Iris pigment epithelial cell (primary cell): ENCODE results near the gene ANK3.

Experiments
- DNase-seq: peaks from one replicate; pipeline ENCODE4 v3.0.0-alpha.2; 2011; ENCODE audit warnings: low read depth

The ANK3 gene

DNA sequence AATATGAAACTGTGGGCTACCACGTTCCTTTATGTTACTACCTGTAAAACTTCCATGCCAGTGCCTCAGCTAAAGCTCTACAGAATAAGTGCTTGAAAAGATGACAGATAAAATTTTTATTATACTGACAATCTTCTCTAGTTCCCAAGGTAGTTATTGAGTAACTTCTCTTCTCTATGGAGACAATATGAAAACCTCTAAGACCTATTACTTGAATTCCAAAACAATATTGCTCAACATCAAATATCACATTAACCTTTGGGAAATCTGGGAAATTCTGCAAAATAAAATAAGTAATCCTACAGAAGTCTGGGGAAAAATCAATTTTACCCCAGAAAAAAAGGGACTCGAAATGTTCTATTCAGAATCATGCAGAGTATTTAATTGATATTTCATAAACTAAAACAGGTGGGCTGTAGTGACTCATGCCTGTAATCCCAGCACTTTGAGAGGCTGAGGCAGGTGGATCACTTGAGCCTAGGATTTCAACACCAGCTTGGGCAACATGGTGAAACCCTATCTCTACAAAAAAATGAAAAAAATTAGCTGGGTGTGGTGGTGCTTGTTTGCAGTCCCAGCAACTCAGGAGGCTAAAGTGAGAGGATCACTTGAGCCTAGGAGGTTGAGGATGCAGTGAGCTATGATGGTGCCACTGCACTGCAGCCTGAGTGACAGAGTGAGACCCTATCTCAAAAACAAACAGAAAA is 23.8 kb upstream of the ANK3 start:
- no peak for DNase-seq

DNA sequence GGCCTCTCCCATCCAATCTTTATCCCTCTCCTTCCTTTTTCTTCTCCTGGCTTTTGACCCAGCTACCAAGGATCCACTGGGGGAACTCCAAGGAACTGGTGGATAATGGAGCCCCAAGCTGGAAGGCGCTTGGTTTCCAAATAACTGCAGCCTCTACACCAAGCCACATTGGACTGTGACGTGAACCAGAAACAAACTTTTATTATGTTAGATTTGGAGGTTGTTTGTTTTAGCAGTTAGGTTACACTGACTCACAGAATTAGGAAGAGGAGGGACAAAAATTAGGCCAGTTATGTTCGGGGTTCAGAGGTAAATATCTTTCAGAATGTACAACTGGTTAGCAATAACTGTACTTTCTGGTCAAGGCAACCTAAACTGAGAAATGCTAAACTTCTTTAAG is 21.3 kb upstream of the ANK3 start:
- DNase-seq = no peak

DNA sequence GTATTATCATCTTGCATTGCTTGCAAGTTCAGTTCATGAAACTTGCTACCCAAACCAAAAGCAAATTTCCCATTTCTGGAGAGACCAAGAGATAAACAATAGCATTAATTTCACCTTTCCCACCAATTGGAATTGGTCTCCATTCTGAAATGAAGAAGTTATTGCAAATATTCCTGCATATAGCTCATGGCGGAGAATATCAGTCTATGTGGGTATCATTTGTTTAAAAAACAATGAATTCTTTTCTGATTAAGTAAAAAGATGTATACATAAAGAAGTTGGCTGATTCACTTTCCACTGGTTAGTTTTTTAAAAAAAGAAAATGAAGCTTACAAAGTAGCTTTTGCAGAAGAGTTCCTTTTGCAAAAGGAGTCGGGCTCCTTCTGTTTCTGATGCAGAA is 19.5 kb upstream of the ANK3 start:
- no peak for DNase-seq

DNA sequence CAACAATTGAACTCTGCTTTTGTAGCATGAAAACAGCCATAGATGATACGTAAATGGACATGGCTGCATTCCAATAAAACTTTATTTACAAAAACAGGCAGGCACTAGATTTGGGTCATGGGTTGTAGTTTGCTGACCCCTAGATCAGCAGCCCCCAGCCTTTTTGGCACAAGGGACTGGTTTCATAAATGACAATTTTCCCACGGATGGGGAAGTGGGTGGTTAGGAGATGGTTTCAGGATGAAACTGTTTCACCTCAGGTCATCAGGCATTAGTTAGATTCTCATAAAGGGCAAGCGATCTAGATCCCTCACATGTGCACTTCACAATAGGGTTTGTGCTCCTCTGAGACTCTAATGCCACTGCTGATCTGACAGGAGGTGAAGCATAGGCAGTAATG is 16.5 kb upstream of the ANK3 start:
- no peak for DNase-seq

DNA sequence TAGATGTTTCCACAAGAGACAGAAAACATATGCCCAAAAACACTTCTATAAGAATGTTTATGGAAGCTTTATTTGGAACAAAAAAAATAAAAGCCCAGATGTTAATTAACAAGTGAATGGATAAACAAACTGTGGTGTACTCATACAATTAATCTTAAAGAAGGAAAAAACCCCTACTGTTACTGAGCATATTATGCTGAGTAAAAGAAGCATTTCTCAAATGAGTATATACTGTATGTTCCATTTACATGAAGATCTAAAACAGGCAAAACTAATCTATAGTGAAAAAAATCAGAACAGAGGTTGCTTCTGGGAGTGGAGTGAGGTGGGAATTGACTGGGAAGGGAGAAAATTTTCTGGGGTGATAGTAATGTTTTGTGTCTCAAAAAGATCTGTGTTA is 15.5 kb upstream of the ANK3 start:
- DNase-seq = no peak

DNA sequence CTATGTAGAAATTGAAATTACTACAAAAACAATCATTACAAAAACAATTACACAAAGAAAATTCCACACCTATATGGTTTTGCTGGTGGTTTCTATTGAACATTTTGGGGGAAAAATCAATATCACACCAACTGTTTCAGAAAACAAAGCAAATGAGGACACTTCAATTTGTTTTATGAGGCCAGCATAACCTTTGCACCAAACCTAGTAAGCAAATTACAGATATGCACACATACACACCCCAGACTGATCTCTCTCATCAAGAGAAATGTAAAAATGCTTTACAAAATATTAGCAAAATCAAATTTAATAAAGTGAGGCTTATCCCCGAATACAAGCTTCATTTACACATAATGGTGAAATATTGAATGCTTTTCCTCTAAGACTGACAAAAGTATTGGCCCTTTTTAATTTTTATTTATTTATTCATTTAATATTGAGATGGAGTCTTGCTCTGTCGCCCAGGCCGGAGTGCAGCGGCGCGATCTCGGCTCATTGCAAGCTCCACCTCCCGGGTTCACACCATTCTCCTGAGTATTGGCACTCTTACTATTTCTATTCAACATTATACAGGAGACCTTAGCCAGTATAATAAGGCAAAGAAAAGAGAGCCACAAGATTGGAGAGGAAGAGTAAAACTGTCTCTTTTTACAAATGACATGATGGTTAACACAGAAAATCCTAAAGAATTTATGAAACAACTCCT is 13.6 kb upstream of the ANK3 start:
- no peak for DNase-seq

DNA sequence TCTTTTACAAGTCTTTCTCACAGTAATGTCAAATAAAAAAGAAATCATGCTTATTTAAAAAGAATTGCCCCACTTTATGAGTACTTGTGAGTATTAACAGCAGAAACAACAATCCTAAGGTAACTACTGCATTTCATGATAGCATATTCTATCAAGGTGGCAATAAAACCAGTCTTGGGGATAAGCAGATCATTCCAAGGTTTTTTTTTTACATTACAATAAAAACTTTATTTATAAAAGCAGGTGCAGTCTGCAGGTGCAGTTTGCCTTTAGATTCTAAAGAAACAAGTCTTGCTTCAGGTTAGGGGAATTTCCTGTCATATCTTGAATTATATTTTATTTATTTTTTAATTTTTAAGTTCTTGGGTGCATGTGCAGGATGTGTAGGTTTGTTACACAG is 10.7 kb upstream of the ANK3 start:
- no peak for DNase-seq

DNA sequence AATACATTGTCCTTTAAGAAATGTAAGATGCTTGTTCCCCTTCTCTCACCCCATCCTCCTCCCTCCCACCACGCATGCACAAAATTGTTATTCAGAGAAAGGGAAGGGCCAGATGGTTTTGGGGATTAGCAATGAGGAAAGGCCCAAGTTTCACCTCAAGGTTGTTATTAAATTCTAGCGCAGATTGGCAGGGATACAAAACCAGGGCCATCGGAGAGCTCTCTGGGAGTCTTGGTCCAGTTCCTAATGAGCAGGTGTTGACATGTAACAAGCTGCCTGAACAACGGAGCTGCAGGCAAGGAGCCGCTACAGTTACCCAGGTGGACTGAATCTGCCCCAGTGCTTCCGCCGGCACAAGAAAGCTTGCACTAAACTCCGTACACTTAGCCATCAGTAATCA is 9.7 kb upstream of the ANK3 start:
- DNase-seq = no peak

DNA sequence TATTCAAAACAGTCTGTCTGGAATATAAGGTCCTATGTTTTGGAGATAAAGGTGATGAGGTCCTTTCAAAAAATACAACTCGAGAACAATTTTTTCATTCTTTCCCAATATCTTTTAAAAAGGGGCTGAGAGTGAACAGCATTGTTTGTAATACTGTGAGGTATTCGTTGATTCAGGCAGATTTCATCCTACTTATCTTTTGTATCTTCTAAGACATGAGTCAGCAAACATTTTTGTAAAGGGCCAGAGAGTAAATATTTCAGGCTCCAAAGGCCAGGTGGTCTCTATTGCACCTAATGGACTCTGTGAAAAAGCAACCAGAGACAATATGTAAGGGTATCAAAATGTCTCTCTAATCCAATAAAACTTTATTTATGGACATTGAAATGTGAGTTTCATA is 8.1 kb upstream of the ANK3 start:
- peak; percentile 47 for DNase-seq

DNA sequence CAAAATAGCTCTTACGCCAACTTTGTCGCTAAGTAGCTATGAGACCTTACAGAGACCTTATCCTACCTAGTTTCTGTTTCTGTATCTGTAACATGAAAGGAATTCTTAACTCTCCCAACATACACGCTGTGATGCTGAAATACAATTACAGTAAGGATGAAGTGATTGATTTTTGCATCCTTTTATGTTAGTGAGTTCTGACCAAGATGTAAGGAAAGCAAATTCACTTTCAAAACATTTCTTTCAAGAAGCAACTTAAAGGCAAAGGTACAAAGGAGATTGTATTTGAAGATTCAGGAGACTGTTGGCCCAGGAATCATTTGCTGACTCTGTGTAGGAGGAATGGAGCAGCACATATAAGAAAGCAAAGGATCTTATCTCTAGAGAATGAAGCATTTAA is 7.1 kb upstream of the ANK3 start:
- peak; percentile 40 for DNase-seq

DNA sequence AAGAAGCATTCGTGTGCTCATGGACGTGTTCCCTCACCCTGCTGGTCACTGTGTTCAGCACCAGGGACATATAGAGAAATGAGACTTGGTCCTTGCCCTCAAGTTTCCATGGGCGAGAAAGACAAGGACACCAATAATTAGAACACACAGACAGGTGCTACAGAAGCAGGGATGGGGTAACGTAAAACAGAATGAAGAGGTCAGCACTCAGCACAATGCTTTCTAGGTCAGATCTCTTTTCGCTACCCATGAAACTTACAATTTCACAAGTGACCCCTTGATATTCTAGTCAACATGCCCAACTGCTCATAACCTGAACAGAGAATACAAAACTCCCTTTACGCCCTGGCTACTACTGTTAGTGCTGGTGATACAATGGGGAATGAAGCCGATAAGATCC is 6.0 kb upstream of the ANK3 start:
- no peak for DNase-seq

DNA sequence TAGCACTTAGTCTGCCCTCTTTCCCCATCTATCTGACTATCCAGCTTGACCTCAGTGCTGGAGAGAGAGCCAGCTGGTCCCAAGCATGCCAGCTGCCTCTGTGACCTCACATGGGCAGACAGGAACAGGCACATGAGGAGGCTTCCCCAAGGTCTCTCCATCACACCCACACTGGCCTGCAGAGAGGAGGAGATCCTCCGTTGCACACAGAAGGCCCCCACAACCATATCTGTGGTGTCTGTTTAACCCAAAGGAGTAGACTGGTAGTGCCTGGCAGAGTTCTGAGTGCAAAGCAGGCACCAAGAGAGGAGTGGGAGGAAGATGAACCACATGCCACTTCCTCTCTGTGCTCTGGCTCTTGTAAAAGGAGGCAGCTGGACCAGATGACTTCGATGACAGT is 4.8 kb upstream of the ANK3 start:
- no peak for DNase-seq

DNA sequence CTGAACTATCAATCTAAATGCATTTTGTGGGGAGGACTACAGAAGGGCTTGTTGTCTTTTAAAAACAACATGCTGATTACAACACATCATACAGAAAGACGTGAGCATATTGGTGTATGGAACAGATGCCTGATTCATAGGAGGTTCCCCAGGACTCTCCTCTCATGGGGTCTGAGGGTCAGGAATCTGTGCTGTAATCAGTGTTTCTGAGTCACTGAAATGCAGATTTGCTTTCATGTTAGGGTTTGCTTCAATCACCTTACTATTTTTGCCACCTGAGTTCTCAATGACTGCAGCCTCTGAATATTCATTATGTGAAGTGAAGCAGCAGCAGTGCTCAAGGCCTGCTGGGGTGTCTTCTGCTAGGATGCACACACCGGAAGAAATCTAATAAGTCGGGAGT is 550 bp upstream of the ANK3 start:
- peak; percentile 77 for DNase-seq

DNA sequence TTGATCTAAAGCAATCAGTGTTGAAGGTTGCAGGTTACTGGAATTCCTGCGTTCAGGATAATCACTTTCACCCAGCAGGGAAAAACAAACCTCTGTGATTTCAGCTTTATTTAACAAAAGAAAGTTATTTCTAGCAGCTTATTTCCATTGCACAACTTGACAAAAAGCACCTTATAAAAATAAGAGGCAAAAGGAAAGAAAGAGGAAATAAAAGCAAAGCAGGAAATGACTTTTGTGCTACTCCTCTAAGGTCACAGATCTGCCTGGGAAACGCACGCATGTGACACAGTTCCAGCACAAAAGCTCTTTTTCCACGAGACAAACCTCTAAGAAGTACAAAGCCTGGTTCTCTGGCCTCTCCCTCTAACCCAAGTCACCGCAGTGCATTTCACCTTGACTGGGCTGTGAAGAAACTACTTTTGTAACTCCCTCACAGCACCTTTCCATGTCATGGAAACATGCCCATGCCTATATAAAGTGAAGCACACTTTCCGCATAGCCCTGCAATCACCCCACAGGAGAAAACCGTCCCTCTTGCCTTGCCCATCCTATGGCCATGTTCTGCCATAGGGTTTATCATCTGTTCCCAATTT is 870 bp downstream of the ANK3 start:
- no peak for DNase-seq

DNA sequence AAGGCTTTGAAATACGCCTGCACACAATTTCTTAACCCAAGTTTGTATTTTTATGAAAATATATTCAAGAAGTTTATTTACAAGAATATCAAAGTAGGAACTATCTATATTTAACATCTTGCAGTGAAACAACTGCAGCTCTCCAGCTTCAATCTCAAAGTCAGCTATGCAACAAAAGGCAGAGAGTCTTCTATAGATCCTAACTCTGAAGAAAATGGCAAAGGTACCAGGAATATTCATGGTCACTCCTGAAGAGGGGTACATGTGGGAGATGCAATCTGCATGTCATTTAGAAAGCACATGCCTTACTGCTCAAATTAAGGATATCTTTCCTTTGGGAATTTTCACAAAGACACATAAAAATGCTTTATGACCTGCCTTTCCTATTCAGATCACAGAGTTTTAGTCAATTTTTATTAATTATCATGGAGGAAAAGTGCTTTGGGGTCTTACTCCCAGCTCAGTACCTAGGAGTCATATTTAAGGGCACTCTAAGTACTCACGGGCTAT is 1.5 kb downstream of the ANK3 start:
- DNase-seq = no peak

DNA sequence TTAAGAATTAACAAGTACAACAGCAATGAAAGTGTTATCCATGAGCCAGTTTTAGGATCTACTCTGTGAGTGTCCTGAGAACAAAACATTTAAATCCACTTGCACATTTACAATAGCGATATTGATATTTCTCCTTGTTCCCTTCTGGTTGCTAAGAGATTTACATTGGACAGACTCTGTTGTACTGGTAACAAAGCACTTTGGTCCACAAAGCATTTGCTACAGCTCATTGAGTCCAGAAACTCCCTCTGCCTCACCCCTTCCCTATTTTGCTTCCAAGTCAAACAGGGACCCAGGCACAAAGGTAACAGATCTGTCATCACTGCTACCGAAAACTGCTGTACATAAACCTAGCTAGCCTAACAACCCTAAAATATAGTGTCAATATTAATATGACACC is 2.1 kb downstream of the ANK3 start:
- no peak for DNase-seq

DNA sequence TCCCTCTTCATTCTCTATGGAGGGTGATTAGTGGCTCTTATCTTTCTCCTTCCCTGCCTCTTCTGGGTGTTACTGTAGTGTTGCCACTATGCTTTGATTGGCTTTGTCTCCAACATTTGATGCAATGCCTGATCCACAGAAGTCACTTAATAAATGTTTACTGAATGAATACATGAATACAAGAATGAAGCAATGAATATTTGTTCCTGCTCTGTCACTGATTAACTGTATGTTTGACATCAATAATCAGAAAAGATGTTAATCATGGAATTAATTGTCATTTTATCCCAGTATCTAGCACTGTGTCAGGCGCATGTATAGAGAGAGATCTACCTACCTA is 4.3 kb downstream of the ANK3 start:
- no peak for DNase-seq

DNA sequence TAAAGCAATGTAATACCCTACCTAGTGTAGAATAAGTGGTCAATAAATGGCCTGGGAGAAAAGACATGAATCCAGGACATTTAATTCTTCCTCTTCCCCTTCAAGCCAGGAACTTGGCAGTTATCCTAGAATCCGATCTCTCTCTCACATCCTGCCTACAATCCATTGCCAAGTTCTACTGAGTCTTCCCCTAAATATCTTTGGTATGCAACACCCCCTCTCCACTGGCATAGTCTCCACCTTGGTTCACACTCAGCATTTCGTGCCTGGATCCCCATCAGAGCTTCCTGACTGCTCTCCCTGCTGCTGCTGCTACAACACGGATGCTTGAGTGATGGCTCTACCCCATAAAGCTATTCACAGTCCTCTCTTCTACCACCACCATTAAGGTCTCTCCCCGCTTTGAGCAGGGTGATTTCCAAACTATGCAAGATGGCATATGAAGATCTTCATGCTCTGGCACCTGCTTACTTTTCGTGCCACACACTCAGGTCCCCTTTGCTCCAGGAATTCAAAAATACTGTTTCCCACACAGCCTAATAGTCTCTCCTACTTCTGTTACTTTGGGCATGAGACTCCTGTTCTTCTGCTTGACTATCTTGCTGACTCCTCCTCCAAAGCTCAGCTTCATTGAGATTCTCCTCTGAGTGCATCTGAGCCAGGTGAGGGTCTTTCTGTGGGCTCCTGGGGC is 4.8 kb downstream of the ANK3 start:
- peak; percentile 96 for DNase-seq

DNA sequence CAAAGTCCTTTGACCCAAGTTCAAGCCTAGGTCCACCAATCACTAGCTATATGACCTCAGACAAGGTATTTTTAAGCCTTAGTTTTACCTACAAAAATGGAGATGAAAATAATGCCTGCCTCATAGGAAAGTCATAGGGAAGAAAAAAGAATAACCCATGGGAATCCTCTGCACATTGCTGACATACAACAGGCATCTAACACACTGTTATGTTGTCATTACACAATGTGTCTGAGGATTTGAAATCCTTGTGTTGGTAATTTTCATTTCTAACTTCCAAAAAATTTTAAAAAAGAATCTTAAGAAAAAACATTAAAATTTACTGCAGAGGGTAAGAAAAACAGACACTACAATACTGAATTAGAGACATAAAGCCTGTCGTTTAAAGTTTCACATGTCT is 5.7 kb downstream of the ANK3 start:
- DNase-seq = peak; percentile 52

DNA sequence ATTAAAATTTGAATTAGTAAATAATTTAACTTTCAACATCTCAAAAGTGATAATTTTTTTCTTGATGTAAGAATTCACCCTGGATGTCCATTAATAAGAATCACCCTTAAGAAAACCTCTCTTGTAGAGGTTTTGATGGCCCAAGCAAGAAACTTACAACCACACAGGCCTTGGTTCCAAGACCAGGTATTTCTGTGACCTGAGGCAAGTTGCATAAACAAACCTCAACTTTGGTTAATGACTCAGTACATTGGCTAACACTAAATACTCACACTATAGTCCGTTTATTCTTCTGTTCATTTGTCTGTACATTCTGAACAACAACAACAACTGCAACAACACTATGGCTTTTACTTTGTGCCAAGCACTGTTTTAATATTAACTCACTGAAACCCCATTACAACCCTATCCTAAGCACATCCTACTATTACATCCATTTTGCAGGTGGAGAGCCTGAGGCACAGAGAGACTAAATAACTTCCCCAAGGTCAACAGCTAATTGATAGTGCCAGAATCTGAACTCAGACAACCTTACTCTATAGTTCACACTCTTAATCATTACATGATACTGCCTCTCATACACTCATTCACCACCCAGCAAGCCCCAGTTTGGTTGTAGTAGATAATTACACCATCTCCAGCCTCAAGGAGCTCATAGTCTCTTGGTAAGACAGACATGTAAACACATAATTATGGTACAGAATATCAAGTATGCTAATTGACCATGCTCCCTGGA is 6.6 kb downstream of the ANK3 start:
- peak; percentile 85 for DNase-seq

DNA sequence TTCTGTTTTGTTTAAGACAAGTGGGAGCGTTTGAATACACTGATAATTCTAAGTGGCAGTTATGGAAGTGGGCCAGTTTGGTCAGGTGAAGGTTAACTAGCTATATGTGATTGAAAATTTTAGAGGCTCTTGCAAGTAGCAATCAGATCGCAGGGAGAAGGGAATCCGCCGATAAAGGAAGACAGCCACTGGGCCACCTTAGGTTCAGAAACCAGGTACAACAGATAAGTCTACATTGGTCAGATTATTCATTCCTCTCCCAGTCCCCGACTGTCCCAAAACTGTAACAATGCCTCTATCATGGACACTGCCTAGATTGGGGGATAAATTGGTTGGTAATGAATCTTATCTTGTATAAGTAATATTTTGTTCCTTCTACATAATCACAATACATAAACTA is 8.9 kb downstream of the ANK3 start:
- no peak for DNase-seq

DNA sequence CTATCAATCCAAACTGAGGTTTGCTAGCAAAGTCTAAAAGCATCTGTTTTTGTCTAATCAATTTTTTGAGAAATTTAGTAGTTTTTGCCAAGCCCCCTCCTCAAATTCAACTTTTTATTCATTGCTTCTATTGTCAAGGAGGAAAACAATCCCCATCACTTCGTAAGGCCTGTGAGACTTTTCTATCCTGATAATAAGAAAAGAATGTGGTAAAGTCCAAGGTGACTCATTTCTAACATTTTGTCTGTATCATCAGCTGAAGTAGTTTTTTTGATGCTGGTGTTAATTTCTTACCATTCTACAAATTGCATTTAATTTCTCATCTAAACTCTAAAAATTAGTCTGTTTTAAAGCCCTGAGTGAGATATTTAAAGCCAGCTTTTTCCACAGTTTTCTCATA is 11.7 kb downstream of the ANK3 start:
- peak; percentile 55 for DNase-seq

DNA sequence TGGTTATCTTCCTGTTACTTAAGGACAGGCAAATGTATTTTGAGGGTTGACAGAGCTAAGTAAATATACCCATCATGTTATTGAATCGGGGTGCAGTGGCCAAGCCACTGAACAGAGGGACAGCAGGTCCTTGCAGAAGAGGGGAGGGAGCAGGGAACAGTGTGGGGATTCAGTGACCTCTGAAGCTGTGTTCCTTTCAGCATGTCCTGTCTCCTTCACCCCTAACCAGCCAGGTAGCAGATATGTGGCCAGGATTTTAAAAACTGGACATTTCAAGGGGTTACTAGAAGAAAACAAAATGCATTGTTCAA is 12.7 kb downstream of the ANK3 start:
- no peak for DNase-seq
